HEK293T (cell line): Measurements from ENCODE around the gene ASCL5.

Source experiments
- ARNT ChIP-seq: fragments of 450-650 bp; IDR thresholded peaks from 2 replicates; pipeline ENCODE4 v1.6.1; 2017; ENCODE audit warnings: mild to moderate bottlenecking
- BHLHE40 ChIP-seq: fragments of 450-650 bp; IDR thresholded peaks from 2 replicates; pipeline ENCODE4 v1.6.1; 2016; ENCODE audit warnings: mild to moderate bottlenecking, moderate library complexity, borderline replicate concordance
- FOXA1 ChIP-seq: fragments of 450-650 bp; IDR thresholded peaks from 2 replicates; pipeline ENCODE4 v1.6.1; 2016; ENCODE audit warnings: mild to moderate bottlenecking
- FOXK2 ChIP-seq: fragments of 450-650 bp; IDR thresholded peaks from 2 replicates; pipeline ENCODE4 v1.6.1; 2016; ENCODE audit warnings: mild to moderate bottlenecking
- FOXM1 ChIP-seq: fragments of 450-650 bp; IDR thresholded peaks from 2 replicates; pipeline ENCODE4 v1.6.1; 2017; ENCODE audit warnings: mild to moderate bottlenecking, borderline replicate concordance
- NFRKB ChIP-seq: fragments of 450-650 bp; IDR thresholded peaks from 2 replicates; pipeline ENCODE4 v1.6.1; 2016; ENCODE audit warnings: mild to moderate bottlenecking, moderate library complexity
- TARDBP ChIP-seq: fragments of 450-650 bp; IDR thresholded peaks from 2 replicates; pipeline ENCODE4 v1.6.1; 2016

DNA sequence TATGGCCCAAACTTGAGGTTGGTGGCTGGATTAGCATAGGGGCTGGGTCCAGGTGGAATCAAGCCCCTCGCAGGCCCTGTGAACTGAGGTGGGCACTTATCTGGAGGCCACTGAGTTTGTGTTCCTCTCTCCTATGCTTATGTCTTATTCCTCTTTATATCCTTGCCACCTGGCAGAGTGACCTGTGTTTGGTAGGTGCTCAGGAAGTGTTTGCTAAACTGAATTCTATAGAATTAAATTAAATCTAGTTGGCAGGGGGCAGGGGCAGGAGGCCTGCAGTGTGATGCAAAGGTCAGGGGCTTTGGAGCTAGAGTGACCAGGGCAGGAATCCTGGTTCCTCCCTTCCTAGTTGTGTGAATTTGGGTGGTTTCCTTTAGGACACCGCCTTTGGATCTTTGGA is 28.4 kb upstream of the ASCL5 start:
- TF ChIP-seq NFRKB = no peak
- no peak for TF ChIP-seq FOXM1
- no peak for TF ChIP-seq FOXK2
- no peak for TF ChIP-seq BHLHE40
- TF ChIP-seq TARDBP = no peak
- no peak for TF ChIP-seq ARNT
- no peak for TF ChIP-seq FOXA1
